ENCODE results near the gene KANK2. TPM values are rescaled to one million over a fixed set of nuclear protein-coding genes. Genes with fewer than 3 reads are reported as not detected.
"Not testable (repeated sequence)": the region's sequence is repeated elsewhere in the genome, so short reads cannot be mapped to it uniquely, and the experiment has no call there.

KANK2 gene
- total and polyA plus RNA-seq, 10 of the 15 experiments (the other 5 are each of a cell fraction or from before 2014, with no cell fraction given) = 4.9 to 33.0 (median 21.0) TPM

GRCh38 chr19:11180975-11181374 is 16.4 kb downstream of the KANK2 start:
- H3K9ac ChIP-seq (ENCODE audit: control insufficient read depth, insufficient read depth, low read length); ATAC-seq; DNase-seq (ENCODE audit: low read depth, low spot score); H3K36me3 ChIP-seq (ENCODE audit: control insufficient read depth in 2 of 2, insufficient read depth in 2 of 2, low read length in 1 of 2); BruUV-seq (replicated peaks); H3K4me3 ChIP-seq; H3K27ac ChIP-seq (ENCODE audit: control insufficient read depth, insufficient read depth); SMC1A ChIA-PET (ENCODE audit: uncharacterized antibody, unreplicated experiment); FAIRE-seq; H4K20me1 ChIP-seq (ENCODE audit: control insufficient read depth, insufficient read depth); H3K79me2 ChIP-seq (ENCODE audit: control insufficient read depth, insufficient read depth, low read length); intact Hi-C loops (cut with micrococcal nuclease; ENCODE audit: unreplicated experiment); POLR2A ChIA-PET; H3K9me3 ChIP-seq (replicated peaks; ENCODE audit: control insufficient read depth, insufficient read depth, low read length); H3K27me3 ChIP-seq (replicated peaks in 1 of 2; ENCODE audit: control insufficient read depth in 2 of 2, insufficient read depth in 2 of 2, low read length in 1 of 2); in situ Hi-C loops (cut with MboI); RAD21 ChIA-PET (ENCODE audit: unreplicated experiment); H2AFZ ChIP-seq (ENCODE audit: control insufficient read depth, low read depth, low read length); H3K4me2 ChIP-seq (ENCODE audit: control insufficient read depth, insufficient read depth): not testable (repeated sequence)
- peaks cover 20% of the 10 kb centered on the region for H3K4me1 ChIP-seq (ENCODE audit: control insufficient read depth, insufficient read depth, low read length)
- CTCF ChIA-PET = interaction anchor here (1.2 to 1.9 kb wide), 2 partner anchors 11 to 23 kb away, joined by 3 to 5 read pairs; no protein-coding TSS in a partner anchor
- 88% methylated on average over 8 of the region's 8 CpGs for WGBS (ENCODE audit: insufficient coverage, insufficient replicate concordance, low lambda C conversion rate, missing lambda C conversion rate)

DNA sequence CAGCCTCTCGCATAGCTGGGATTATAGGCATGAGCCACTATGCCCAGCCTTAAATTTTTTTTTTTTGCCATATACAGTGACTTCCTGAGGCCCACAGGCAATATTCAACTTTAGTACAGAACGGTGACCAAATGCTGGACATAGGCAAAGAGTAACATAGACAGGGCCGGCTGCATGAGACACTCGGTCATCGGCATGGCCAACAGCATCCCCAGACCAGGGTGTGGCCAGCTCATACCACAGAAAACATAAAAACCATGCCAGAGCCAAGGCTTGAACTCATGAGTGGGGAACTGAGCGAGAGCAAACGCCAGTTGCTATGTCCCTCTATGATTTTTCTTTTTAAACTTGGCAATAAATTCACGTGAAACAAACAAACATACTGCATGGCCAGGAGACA is 17.0 kb downstream of the KANK2 start:
- WGBS (ENCODE audit: insufficient coverage, insufficient replicate concordance, low lambda C conversion rate, missing lambda C conversion rate) = 23% methylated on average over 8 of the region's 8 CpGs
- CTCF ChIA-PET = interaction anchor here (1.1 to 1.9 kb wide), 3 partner anchors 12 to 239 kb away, joined by 3 to 5 read pairs (median 5); no protein-coding TSS in a partner anchor
- BruUV-seq (replicated peaks) = no TSS peak

More for the DNA sequence above, 17.0 kb downstream of the KANK2 start:
- ATAC-seq (peak; percentile 36; the same call in 2 of the 3 replicates), FAIRE-seq (no peak), DNase-seq (ENCODE audit: low read depth, low spot score) (no peak)
- Histone ChIP-seq H3K4me3 (peak overlapping the region; percentile 62; the same call in 1 of the 2 replicates), H4K20me1 (ENCODE audit: control insufficient read depth, insufficient read depth) (no peaks in the 10 kb centered on the region), H2AFZ (ENCODE audit: control insufficient read depth, low read depth, low read length) (peak overlapping the region; percentile 95), H3K36me3 (ENCODE audit: control insufficient read depth in 2 of 2, insufficient read depth in 2 of 2, low read length in 1 of 2) (no peaks in the 10 kb centered on the region; a peak in 1 of 4 replicates), H3K4me1 (ENCODE audit: control insufficient read depth, insufficient read depth, low read length) (peaks cover 20% of the 10 kb centered on the region), H3K4me2 (ENCODE audit: control insufficient read depth, insufficient read depth) (peak overlapping the region; percentile 97), H3K9ac (ENCODE audit: control insufficient read depth, insufficient read depth, low read length) (peak overlapping the region; percentile 87; the same call in 1 of the 2 replicates), H3K9me3 (replicated peaks; ENCODE audit: control insufficient read depth, insufficient read depth, low read length) (peaks cover 3% of the 10 kb centered on the region; the same call in 1 of the 3 replicates), H3K27ac (ENCODE audit: control insufficient read depth, insufficient read depth) (peak overlapping the region; percentile 86), H3K79me2 (ENCODE audit: control insufficient read depth, insufficient read depth, low read length) (no peaks in the 10 kb centered on the region), H3K27me3 (replicated peaks in 1 of 2; ENCODE audit: control insufficient read depth in 2 of 2, insufficient read depth in 2 of 2, low read length in 1 of 2) (no peaks in the 10 kb centered on the region)
- POLR2A ChIA-PET = interaction anchor here (1.0 kb wide), 2 partner anchors 23 to 88 kb away, joined by 3 to 4 read pairs; no protein-coding TSS in a partner anchor
- SMC1A ChIA-PET (ENCODE audit: uncharacterized antibody, unreplicated experiment) = interaction anchor here (0.9 to 1.1 kb wide), 3 partner anchors 15 to 159 kb away, joined by 3 read pairs; partner anchors contain the start of genes RAB3D and SPC24
- RAD21 ChIA-PET (ENCODE audit: unreplicated experiment) = interaction anchor here (0.6 to 1.5 kb wide), 3 partner anchors 9 to 93 kb away, joined by 3 to 4 read pairs (median 3); no protein-coding TSS in a partner anchor
- TF ChIP-seq MEF2B (IDR thresholded peaks at IDR 0.05; ENCODE audit: partially characterized antibody, poor library complexity, severe bottlenecking) (peak; percentile 19), NR2C2 (IDR thresholded peaks at IDR 0.05; ENCODE audit: borderline replicate concordance, control insufficient read depth, insufficient read length, low read depth) (no peak), PAX8 (IDR thresholded peaks at IDR 0.05) (no peak), ETV6 (conservative IDR thresholded peaks at IDR 0.05 in 1 of 2, IDR thresholded peaks at IDR 0.05 in 1 of 2; ENCODE audit: borderline replicate concordance in 1 of 2, low read depth in 1 of 2) (0 out of 4 replicates have a peak, but pooled peaks of 1 of the 2 experiments have one; percentile 4), ATF7 (IDR thresholded peaks at IDR 0.05; ENCODE audit: low read depth) (no peak), TAF1 (IDR thresholded peaks at IDR 0.05; ENCODE audit: borderline replicate concordance, low read depth, low read length) (no peak), SMARCA5 (IDR thresholded peaks at IDR 0.05) (no peak)
- intact Hi-C loops (cut with micrococcal nuclease; ENCODE audit: unreplicated experiment) (no loop called here), in situ Hi-C loops (cut with MboI) (no loop called here)

All from GM12878 (cell line).